Neural progenitor cell (in vitro differentiated cells): ENCODE data around the gene ADH4.

Source experiments
- EZH2 ChIP-seq: fragments of 200-600 bp; sonication (generic); IDR thresholded peaks from 2 replicates; pipeline ENCODE4 v1.6.1; 2017; ENCODE audit warnings: antibody characterized with exemption, mild to moderate bottlenecking, moderate library complexity
- EZH2phosphoT487 ChIP-seq: fragments of 200-600 bp; sonication (generic); IDR thresholded peaks from 2 replicates; pipeline ENCODE4 v1.6.1; 2017; ENCODE audit warnings: antibody characterized with exemption
- TF ChIP-seq, protein P1 (sequence below): fragments of 200-600 bp; sonication (generic); IDR thresholded peaks from 2 replicates; pipeline ENCODE4 v1.5.1; 2017; ENCODE audit warnings: antibody characterized with exemption, mild to moderate bottlenecking

GRCh38 chr4:99091216-99091575 lies 52.9 kb downstream of the ADH4 start:
- TF ChIP-seq, protein P1, sequence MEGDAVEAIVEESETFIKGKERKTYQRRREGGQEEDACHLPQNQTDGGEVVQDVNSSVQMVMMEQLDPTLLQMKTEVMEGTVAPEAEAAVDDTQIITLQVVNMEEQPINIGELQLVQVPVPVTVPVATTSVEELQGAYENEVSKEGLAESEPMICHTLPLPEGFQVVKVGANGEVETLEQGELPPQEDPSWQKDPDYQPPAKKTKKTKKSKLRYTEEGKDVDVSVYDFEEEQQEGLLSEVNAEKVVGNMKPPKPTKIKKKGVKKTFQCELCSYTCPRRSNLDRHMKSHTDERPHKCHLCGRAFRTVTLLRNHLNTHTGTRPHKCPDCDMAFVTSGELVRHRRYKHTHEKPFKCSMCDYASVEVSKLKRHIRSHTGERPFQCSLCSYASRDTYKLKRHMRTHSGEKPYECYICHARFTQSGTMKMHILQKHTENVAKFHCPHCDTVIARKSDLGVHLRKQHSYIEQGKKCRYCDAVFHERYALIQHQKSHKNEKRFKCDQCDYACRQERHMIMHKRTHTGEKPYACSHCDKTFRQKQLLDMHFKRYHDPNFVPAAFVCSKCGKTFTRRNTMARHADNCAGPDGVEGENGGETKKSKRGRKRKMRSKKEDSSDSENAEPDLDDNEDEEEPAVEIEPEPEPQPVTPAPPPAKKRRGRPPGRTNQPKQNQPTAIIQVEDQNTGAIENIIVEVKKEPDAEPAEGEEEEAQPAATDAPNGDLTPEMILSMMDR, result no peak
- TF ChIP-seq EZH2 (no peak), EZH2phosphoT487 (no peak)
